Measurements from ENCODE around the gene ZKSCAN5.
A peak's percentile ranks its signal among the peaks of the same experiment; 100 is the strongest.
"Not testable (repeated sequence)": the region's sequence is repeated elsewhere in the genome, so short reads cannot be mapped to it uniquely, and the experiment has no call there.

ZKSCAN5 gene

GRCh38 chr7:99551767-99552463 is 47.5 kb downstream of the ZKSCAN5 start, which contains the start of gene FAM200A:
FAM200A (minus strand) TSS chr7:99552114; CDS start chr7:99548407, 3,707 bp downstream.
- peak; percentile 94 for DNase-seq (ENCODE audit: low spot score)

GRCh38 chr7:99553039-99553438 is 48.6 kb downstream of the ZKSCAN5 start:
- DNase-seq (ENCODE audit: low spot score), result no peak

- no peak for DNase-seq (ENCODE audit: low spot score)
These were observed 50.5 kb downstream of the ZKSCAN5 start for GRCh38 chr7:99554939-99555338.

- no peak for DNase-seq (ENCODE audit: low spot score)
These were observed 52.7 kb downstream of the ZKSCAN5 start for GRCh38 chr7:99557196-99557607.

GRCh38 chr7:99557940-99558305 is 53.5 kb downstream of the ZKSCAN5 start:
- DNase-seq (ENCODE audit: low spot score), result no peak

GRCh38 chr7:99558306-99559174 is 54.1 kb downstream of the ZKSCAN5 start, which contains the start of gene ZNF655:
ZNF655 (plus strand) TSS chr7:99558642; CDS start chr7:99560560, 1,918 bp downstream.
- DNase-seq (ENCODE audit: low spot score), result peak; percentile 98

GRCh38 chr7:99559175-99559915 is 54.9 kb downstream of the ZKSCAN5 start:
- no peak for DNase-seq (ENCODE audit: low spot score)

- DNase-seq (ENCODE audit: low spot score), result no peak
These were observed 56.6 kb downstream of the ZKSCAN5 start for GRCh38 chr7:99560834-99561736.

- no peak for DNase-seq (ENCODE audit: low spot score)
These were observed 57.2 kb downstream of the ZKSCAN5 start for GRCh38 chr7:99561737-99562051.

- no peak for DNase-seq (ENCODE audit: low spot score)
These were observed 57.8 kb downstream of the ZKSCAN5 start for GRCh38 chr7:99562114-99562784.

- DNase-seq (ENCODE audit: low spot score), result no peak
These were observed 58.4 kb downstream of the ZKSCAN5 start for GRCh38 chr7:99562832-99563231.

- no peak for DNase-seq (ENCODE audit: low spot score)
These were observed 59.2 kb downstream of the ZKSCAN5 start for GRCh38 chr7:99563650-99564049.

- DNase-seq (ENCODE audit: low spot score), result not testable (repeated sequence)
These were observed 64.3 kb downstream of the ZKSCAN5 start for GRCh38 chr7:99568770-99569169.

- no peak for DNase-seq (ENCODE audit: low spot score)
These were observed 67.3 kb downstream of the ZKSCAN5 start for GRCh38 chr7:99571768-99572167.

- no peak for DNase-seq (ENCODE audit: low spot score)
These were observed 68.8 kb downstream of the ZKSCAN5 start for GRCh38 chr7:99573257-99573656.

GRCh38 chr7:99576251-99576650 is 71.8 kb downstream of the ZKSCAN5 start:
- no peak for DNase-seq (ENCODE audit: low spot score)

- no peak for DNase-seq (ENCODE audit: low spot score)
These were observed 75.0 kb downstream of the ZKSCAN5 start for GRCh38 chr7:99579281-99579955.

- peak; percentile 79 for DNase-seq (ENCODE audit: low spot score)
These were observed 75.7 kb downstream of the ZKSCAN5 start for GRCh38 chr7:99579956-99580777.

GRCh38 chr7:99580778-99581332 is 76.4 kb downstream of the ZKSCAN5 start:
- DNase-seq (ENCODE audit: low spot score), result not testable (repeated sequence)

All from left forelimb (tissue), 1 donor.